GM18505 (cell line): Measurements from ENCODE around the gene DARS1.
"Not testable (repeated sequence)": the region's sequence is repeated elsewhere in the genome, so short reads cannot be mapped to it uniquely, and the experiment has no call there.

ENCODE experiments used
- ATAC-seq: cut with Tn5 transposase; IDR thresholded peaks from one replicate; pipeline ENCODE4 v1.9.1; 2021; ENCODE audit not compliant: unreplicated experiment
- POLR2A ChIP-seq: IDR thresholded peaks from 4 replicates; pipeline ENCODE4 v1.6.1; 2011; ENCODE audit warnings: borderline replicate concordance; ENCODE audit not compliant: insufficient read depth, insufficient read length; ENCODE audit errors: extremely low read depth

The DARS1 gene

DNA sequence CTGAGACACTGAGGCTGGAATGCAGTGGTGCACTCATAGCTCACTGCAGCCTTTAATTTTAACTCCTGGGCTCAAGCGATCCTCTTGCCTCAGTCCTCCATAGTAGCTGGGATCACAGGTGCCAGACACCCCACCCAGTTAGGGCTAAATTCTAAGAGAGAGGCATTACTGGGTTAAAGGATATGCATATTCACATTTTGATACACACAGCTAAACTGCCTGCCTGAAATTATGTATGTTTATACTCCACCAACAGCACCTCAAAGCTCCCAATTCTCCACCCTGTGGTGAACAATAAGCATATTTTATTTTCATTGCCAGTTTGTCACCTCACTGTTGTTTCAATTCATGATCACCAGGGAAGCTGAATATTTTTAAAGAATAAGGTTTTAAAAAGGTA, 90.5 kb downstream of the DARS1 start:
- no peak for ATAC-seq

DNA sequence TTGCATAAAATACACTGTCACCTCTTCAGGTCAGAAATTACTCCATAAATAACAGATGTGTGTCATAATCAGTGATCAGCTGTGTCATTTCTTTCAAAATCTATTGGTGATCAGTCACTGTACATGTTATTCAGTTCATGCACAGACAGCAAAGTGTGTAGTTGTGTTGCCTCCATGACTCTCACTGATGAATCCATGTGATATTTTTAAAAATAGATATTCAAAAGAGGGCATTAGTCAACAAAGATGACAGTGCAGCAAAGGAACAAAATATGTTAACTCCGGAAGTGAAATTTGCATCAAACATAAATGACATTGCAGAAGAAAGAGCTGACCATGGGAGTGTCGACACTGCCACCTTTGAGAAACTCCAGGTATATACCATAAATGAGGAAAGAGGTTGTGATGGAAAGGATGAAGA, 92.0 kb downstream of the DARS1 start:
- ATAC-seq = no peak
- no peak for TF ChIP-seq POLR2A

More for the DNA sequence above, 90.5 kb downstream of the DARS1 start:
- no peak for TF ChIP-seq POLR2A

DNA sequence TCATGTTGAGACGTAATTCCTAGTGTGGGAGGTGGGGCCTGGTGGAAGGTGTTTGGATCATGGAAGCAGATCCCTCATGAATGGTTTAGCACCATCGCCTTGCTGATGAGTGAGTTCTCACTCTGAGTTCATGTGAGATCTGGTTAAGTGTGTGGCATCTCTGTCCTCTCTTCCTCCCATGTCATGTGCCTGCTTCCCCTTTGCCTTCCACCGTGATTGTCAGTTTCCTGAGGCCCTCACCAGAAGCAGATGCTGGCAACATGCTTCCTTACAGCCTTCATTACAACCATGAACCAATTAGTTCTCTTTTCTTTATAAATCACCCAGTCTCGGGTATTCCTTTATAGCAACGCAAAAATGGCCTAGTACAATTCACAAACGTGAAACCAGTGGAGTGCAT, 94.6 kb downstream of the DARS1 start:
- no peak for ATAC-seq
- no peak for TF ChIP-seq POLR2A

DNA sequence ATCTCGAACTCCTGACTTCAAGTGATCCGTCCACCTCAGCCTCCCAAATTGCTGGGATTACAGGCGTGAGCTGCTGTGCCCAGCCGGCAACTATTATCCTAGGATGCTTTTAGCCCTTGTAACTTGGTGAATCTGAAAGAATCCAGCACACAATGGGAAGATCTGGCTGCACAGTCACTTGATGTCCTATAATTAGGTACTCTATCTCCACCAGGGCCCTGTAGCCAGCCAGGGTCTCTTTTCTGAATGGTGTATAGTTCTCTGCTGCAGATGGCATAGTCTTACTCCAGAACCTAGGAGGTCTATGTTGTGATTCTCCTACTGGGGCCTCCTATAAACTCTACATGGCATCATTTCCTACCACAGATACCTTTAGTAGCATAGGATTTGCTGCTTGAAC, 95.3 kb downstream of the DARS1 start:
- no peak for TF ChIP-seq POLR2A
- ATAC-seq = no peak

DNA sequence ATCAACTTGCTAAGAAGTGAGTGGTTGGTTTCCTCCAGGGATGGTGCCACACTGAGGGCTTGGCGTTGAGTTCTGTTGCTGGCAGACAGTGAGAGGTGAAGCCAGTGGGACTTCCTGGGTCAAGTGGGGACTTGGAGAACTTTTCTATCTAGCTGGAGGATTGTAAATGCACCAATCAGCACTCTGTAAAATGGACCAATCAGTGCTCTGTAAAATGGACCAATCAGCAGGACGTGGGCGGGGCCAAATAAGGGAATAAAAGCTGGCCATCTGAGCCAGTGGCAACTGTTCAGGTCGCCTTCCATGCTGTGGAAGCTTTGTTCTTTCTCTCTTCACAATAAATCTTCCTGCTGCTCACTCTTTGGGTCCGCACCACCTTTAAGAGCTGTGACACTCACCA, 96.8 kb downstream of the DARS1 start:
- not testable (repeated sequence) for ATAC-seq

DNA sequence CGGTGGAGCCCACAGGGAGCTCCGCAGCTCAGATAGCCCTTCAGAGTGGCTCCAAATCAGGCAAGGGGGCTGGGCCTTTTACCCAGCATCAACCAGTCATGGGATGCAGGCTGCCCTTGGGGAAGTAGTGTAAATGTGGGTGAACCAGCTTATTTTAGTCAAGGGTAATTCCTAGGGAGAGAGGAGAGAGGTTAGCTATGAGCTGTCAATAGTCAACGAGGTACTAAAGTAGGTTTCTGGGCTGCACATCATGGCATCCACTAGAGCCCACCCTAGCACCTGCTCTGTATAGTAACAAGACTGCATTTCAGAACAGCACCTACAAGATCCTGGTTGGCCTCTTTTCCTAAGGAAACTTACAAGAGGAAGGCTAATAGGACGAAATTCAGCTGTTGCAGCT, 99.7 kb downstream of the DARS1 start:
- no peak for ATAC-seq
- TF ChIP-seq POLR2A = no peak

DNA sequence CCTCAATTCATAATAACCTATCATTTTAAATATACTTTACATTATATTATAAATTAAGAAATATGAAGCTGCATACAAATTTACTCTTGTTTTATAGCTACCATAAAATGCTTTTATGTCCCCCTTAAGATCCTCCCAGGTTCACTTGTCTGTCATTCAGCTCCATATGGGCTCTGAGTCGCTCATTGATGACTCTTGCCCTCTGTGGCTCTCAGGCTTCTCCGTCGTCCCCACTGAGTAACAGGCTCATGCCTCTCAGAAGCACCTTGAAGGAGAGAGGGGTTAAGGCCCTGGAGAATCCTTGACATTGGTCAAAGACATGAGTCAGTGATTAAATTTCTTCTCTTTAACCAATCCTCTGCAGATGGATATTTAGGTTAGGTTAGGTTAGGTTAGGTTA, 103.0 kb downstream of the DARS1 start:
- no peak for ATAC-seq
- no peak for TF ChIP-seq POLR2A

DNA sequence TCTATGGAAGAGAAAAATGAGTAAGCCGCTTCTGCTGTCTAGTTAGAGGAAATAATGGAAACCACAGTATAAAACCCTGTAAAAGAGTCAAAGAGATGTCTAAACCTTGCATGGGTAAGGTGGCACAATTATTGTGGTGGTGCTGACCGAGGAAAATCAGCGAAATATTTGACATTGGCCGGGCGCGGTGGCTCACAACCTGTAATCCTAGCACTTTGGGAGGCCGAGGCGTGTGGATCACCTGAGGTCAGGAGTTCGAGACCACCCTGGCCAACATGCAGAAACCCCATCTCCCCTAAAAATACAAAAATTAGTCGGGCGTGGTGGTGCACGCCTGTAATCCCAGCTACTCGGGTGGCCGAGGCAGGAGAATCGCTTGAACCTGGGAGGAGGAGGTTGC, 108.7 kb downstream of the DARS1 start:
- not testable (repeated sequence) for ATAC-seq

DNA sequence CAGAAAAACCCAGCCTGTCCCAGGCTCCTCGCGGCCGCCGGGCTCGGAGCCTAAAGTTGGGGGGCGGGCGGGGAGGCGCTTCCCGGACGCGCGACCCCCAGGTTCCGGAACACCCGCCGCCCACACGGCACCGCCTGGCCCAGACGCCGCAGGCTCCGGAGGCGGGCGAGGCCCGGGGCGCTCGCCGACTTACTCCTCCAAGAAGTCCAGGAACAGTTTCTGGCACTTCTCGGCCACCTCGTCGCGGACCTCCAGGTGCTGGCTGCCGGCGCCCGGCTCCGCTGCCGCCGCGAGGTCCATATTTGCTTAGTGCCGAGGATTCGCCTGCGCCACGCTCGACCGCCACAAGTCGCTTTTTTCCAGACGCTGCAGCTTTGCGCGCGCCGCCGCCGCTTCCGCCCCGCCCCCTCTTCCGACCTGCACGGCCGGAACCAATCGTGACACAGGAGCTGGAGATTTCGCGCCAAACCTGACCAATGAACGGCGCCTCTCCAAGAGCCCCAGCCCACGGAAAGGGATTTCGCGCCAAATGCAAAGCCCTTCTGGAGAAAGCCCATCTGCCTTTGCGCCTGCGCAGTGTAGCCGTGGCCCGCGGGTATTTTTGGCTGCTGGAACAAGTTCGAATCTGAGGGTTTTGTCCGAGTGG, 109.2 kb downstream of the DARS1 start, which contains the start of gene MCM6:
TSS of gene MCM6 (minus strand) at position 378 of the 646 bp plus-strand sequence. CDS start at position 300, 78 bp downstream.
- TF ChIP-seq POLR2A = peak; percentile 58
- ATAC-seq = peak; percentile 89

DNA sequence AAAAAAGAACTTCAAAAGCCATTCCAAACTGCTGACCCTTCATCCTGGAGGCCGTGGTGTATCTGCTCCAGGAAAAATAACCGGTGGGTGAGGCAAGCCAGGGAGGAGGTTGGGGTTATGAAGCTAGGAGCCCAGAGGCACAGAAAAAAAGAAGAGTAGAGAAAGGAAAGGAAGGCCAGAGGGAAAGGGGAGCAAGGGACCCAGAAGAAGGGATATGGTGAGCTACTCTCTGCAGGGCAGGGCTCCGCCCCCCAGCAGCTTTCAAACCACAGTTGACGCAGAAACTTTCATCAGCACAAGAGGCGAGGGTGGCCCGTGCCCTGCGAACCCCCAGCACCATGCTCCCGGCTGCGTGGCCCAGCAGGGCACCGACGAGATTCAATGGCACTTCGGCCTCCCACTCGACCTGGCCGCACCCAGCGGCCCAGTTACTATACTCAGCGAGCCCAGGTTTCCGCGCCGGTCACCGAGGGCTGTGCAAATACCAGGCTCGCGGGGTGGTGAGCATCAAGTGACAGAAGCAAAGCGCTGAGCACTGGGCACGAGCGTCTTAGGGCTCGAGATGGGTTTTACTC, 109.8 kb downstream of the DARS1 start:
- peak; percentile 50 for TF ChIP-seq POLR2A
- ATAC-seq = peak; percentile 57

DNA sequence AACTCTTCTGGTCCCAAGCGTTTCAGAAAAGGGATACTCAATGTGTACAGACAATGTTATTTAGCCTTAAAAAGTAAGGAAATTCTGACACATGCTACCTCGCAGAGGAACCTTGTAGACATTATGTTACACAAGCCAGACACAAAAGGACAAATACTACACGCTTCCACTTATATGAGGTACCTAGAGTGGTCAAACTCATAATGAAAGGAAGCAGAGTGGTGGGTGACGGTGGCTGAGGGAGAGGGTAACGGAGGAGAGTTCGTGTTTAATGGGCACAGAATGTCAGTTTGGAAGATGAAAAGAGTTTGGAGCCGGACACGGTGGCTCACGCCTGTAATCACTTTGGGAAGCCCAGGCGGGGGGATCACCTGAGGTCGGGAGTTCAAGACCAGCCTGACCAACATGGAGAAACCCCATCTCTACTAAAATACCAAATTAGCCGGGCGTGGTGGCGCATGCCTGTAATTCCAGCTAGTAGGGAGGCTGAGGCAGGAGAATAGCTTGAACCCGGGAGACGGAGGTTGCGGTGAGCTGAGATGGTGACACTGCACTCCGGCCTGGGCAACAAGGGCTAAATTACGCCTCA, 110.6 kb downstream of the DARS1 start:
- TF ChIP-seq POLR2A = no peak
- ATAC-seq = no peak

DNA sequence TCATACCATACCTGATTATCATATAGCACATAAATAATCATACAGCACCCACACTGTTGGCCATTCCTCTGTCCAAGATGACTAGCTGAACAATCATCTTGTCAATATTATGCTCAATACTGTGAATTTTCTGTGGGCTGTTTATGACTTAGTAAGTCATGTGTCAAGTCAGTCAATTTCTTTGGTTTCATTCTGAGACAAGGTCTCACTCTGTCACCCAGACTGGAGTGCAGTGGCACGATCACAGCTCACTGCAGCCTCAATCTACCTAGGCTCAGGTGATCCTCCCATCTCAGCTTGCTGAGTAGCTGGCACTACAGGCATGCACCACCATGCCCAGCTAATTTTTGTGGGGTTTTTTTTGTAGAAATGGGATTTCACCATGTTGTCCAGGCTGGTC, 114.9 kb downstream of the DARS1 start:
- no peak for TF ChIP-seq POLR2A
- ATAC-seq = peak; percentile 52

DNA sequence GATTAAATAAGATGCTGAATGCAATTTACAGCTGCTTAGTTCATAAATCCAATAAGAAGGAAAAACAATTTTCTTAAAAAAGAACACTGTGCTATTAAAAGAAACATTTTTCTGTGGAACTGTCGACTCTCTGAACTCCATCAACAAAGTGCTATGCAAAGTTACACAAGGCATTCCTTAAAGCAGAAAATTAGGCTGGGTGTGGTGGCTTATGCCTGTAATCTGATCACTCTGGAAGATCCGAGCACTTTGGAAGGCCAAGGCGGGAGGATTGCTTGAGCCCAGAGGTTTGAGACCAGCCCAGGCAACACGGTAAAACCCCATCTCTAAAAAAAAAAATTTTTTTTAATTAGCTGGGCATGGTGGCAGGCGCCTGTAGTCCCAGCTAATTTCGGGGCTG, 122.2 kb downstream of the DARS1 start:
- no peak for ATAC-seq
- no peak for TF ChIP-seq POLR2A

DNA sequence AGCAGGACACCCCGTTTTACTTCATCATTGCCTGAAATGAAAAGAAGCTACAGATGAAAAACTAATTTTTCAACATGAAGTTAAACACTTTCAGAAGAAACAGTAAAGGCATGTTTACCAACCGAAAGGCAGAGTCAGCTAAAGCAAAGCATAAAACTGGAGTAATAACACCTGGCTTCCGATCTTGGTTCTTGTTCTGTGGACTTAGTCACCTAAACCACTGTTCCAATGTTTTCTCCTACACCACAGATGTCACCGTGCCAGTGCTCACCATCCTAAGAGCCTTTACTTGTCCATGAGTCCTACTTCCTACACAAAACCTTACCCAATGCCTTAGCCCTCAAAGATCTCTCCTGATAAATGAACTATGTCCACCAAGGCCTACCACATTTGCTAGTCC, 122.7 kb downstream of the DARS1 start:
- no peak for TF ChIP-seq POLR2A
- no peak for ATAC-seq
